GM21737 (cell line): Measurements from ENCODE around the gene CYP2W1.
"Not testable (repeated sequence)": the region's sequence is repeated elsewhere in the genome, so short reads cannot be mapped to it uniquely, and the experiment has no call there.

Experiments
- ATAC-seq: cut with Tn5 transposase; IDR thresholded peaks from one replicate; pipeline ENCODE4 v1.9.1; 2021; ENCODE audit warnings: mild to moderate bottlenecking, moderate library complexity; ENCODE audit not compliant: unreplicated experiment

The CYP2W1 gene

GRCh38 chr7:1027242-1028043 is 44.5 kb downstream of the CYP2W1 start:
- peak; percentile 1 for ATAC-seq

- ATAC-seq, result peak; percentile 45
Observed at GRCh38 chr7:1028044-1028770, 45.2 kb downstream of the CYP2W1 start.

DNA sequence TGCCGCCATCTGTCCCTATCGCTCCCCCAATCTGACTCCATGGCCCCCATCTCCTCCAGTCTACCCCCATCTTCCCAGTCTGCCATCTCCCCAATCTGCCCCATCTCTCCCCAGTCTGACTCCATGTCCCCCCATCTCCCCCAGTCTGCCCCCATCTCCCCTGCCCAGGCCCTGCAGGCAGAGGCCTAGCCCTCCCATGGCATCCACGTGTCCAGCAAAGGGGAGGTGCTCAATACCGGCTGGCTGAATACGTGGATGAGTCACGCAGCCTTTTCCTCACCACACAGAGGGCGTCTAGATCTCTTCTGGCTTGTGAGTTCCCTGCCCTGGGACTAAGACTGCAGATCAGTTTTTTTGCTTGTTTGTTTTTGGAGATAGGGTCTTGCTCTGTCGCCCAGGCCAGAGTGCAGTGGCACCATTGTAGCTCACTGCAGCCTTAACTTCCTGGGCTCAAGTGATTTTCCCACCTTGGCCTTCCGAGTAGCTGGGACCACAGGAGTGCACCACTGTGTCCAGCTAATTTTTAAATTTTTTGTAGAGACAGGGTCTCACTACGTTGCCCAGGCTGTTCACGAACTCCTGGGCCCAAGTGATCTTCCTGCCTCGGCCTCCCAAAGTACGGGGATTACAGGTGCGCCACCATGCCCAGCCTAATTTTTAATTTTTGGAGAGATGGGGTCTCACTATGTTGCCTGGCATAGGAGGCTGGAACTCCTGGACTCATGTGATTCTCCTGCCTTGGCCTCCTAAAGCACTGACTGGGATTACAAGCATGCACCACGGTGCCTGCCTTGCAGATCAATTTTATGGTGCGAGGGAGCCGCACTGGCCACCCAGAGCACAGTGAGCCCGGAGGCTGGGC is 46.0 kb downstream of the CYP2W1 start:
- no peak for ATAC-seq

GRCh38 chr7:1029637-1030443 is 46.9 kb downstream of the CYP2W1 start:
- ATAC-seq, result no peak

- no peak for ATAC-seq
Observed at GRCh38 chr7:1030444-1031070, 47.6 kb downstream of the CYP2W1 start.

DNA sequence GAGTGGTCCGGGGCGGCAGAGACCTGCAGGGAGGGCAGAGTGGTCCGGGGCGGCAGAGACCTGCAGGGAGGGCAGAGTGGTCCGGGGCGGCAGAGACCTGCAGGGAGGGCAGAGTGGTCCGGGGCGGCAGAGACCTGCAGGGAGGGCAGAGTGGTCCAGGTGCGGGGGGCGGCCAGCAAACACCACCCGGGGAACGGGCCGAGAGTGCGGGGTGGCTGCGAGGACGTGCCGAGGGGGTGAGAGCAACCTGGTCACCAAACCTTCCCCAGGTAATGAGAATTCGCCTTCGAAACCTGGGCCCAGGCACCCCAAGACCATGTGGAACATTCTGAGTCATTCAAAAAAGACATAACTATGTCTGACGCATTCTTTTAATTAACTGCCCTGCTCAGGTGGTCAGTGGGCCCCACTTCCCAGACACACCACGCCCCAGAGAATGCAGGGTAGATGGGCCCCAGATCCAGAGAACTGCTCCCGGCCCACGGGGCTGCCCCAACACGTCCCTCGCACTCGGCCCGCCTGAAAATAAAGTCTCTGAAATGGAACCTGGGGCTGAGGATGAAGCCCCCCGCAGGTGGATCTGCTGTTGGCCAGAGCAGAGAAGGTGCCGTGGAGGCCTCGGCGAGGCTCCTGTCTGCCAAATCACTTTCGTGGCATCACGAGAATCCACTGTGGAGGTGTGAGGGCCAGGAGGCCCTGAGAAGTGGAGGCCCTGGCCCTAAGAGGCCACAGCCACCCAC is 48.9 kb downstream of the CYP2W1 start:
- ATAC-seq, result no peak

GRCh38 chr7:1032536-1033181 is 49.7 kb downstream of the CYP2W1 start:
- ATAC-seq, result no peak

- no peak for ATAC-seq
Observed at GRCh38 chr7:1033546-1034145, 50.7 kb downstream of the CYP2W1 start.

- ATAC-seq, result not testable (repeated sequence)
Observed at GRCh38 chr7:1034769-1035168, 51.8 kb downstream of the CYP2W1 start.

DNA sequence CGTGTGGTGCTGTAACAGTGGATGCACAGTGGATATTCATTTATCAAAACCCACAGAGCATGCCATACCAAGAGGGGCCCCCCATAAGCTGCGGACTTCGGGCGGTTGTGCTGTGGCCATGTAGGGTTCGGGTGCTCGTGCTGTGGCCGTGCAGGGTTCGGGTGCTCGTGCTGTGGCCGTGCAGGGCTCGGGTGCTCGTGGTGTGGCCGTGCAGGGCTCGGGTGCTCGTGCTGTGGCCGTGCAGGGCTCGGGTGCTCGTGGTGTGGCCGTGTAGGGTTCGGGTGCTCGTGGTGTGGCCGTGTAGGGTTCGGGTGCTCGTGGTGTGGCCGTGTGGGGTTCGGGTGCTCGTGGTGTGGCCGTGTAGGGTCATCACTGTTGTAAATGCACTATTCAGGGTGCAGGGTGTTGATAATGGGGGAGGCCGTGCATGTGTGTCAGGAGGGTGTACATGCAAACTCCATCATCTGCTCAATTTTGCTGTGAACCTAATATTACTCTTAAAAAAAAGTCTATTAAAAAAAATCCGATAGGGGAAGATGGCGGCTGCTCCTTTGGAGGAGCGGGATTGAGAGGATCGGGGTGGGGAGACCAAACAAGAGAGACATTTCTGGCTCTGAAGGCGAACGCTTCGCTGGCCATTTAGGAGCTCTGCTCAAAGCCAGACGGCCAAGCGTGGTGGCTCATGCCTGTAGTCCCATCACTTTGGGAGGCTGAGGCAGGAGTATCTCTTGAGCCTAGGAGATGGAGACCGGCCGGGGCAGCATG is 53.4 kb downstream of the CYP2W1 start:
- not testable (repeated sequence) for ATAC-seq
